GM18951 (cell line): ENCODE results near the gene COG5.

Experiments
- POLR2A ChIP-seq: IDR thresholded peaks from 4 replicates; pipeline ENCODE4 v1.6.1; 2011; ENCODE audit warnings: mild to moderate bottlenecking; ENCODE audit not compliant: insufficient read length, insufficient read depth; ENCODE audit errors: extremely low read depth
- in situ Hi-C: fragments of 300-500 bp; cut with MboI; formaldehyde crosslinking; loops from one replicate; pipeline ENCODE4 v1.12.0; 2022; ENCODE audit warnings: low sequenced_read_pairs, mixed read lengths, inconsistent platforms; ENCODE audit not compliant: unreplicated experiment

COG5 gene

DNA sequence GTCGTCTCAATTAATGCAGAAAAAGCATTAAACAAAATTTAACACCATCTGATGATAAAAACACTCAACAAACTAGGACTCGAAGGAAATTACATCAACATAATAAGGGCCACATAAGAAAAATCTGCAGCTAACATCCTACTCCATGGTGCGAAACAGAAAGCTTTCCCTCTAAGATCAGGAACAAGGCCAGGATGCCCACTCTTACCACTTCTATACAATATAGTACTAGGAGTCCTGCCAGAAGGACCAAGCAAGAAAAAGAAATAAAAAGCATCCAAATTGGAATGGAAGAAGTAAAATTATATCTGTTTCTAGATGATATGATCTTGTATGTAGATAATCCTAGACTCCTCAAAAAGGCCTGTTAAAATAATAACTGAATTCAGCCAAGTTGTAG, 237.7 kb downstream of the COG5 start:
- TF ChIP-seq POLR2A, result no peak
- in situ Hi-C loops, result no loop called here

DNA sequence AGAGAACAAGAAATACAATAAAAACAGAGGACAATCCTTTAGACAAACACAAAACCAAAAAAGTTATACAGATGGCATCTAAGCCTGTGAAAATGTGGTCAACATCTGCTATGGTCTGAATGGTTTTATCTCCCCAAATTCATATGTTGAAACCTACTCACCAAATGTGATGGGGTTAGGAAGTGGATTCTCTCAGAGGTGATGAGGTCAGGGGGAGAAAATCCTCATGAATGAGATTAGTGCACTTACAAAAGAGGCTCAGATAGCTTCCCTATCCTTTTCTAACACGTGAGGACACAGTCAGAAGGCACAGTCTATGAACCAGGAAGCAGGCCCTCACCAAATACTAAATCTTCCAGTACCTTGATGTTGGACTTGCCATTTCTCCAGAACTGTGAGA, 241.7 kb downstream of the COG5 start:
- no peak for TF ChIP-seq POLR2A
- in situ Hi-C loops, result no loop called here

DNA sequence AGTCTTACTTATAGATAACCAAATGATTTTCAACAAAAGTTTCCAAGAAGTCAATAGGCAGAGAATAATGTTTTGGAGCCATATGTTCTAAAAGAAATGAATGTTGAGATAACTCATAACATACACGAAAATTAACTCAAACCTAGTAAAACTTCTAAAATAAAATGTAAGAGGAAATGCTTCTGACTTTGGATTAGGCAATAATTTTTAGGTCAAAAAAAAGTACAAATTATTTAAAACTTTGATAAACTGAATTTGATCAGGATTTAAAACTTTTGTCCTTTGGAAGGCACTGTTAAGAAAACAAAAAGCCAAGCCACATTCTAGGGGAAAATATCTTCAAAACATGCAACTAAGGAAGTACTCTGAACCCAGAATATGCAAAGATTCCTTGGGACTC, 242.1 kb downstream of the COG5 start:
- in situ Hi-C loops, result no loop called here
- no peak for TF ChIP-seq POLR2A

DNA sequence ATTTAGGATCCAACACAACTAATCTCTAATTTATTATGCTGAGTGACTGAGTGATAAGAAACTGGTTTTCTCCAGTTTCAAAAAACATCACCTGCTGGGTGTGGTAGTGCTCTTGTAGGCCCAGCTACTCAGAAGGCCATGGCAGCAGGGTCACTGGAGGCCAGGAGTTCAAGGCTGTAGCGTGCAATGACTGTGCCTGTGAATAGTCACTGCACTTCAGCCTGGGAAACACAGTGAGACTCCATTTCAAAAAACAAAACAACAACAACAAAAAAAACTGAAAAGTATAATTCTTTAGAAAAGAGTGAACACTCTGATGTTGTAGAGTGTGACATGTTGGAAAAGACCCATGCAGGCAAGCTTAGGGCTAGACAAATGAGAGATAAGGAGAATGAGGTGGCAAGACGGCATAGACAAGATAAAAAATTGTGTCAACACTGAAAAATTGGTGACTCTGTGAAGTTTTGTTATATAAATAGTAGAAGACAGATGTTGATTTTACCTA, 243.9 kb downstream of the COG5 start:
- no peak for TF ChIP-seq POLR2A
- in situ Hi-C loops, result no loop called here

DNA sequence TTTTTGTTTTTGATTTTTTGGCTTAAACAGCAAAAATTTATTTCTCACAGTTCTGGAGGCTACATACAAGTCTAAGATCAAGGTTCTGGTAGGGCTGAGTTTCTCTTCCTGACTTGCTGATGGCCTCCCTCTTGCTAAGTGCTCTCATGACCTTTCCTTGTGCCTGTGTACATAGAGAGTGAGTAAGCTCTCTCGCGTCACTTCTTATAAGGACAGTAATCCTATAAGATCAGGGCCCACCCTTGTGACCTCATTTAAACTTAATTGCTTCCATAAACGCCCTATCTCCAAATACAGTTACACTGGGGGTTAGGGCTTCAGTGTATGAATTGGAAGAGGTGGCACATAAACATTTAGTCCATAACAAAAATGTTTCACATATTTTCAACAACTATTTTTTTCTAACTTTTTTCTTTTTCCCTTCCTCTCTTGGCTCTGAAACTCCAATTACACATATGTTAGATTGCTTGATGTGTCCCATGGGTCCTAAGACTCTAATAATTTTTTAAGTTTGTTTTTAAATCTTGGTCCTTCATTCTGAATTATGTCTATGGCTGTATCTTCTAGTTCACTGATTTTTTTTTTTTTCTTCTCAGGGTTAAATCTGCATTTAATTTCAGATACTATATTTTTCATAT, 245.1 kb downstream of the COG5 start:
- in situ Hi-C loops, result no loop called here
- no peak for TF ChIP-seq POLR2A

DNA sequence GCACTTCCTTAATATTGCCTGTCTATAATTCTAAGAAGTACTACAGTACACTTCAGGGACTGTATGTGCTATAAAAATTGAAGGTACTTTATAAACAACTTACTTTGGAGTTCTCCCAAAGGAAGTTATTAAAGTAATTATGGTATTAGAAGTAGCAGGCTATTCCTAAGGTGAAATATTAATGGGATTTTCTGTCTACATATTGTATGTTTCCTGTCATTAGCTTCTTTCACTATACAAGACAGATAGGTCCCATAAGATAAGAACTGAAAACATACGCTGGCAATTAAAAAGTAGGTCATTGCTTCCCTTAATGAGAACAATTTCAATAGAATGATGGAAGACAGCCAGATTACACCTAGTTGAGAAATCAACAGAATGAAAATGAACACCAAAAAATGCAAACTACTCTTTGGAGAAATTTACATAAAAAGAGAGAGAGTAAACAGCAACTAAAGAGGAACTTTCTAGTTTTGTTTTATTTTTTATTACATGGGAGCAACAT, 248.0 kb downstream of the COG5 start:
- TF ChIP-seq POLR2A, result no peak
- in situ Hi-C loops, result no loop called here

DNA sequence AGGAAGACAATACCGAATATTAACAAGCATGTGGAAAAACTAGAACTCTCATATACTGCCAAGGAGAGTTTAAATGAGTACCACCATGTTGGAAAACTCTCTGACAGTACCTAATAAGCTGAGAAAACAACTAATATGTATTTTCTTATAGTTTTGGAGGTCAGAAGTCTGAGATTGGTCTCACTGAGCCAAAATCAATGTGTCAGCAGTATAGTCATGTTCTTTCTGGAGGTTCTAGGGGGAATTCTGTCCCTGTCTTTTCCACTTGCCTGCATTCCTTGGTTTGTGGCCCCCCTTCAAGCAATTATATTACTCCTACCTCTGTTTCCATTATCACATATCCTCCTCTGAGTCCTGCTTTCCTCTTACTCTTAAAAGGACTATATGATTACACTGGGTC, 250.4 kb downstream of the COG5 start:
- no peak for TF ChIP-seq POLR2A
- in situ Hi-C loops, result no loop called here

DNA sequence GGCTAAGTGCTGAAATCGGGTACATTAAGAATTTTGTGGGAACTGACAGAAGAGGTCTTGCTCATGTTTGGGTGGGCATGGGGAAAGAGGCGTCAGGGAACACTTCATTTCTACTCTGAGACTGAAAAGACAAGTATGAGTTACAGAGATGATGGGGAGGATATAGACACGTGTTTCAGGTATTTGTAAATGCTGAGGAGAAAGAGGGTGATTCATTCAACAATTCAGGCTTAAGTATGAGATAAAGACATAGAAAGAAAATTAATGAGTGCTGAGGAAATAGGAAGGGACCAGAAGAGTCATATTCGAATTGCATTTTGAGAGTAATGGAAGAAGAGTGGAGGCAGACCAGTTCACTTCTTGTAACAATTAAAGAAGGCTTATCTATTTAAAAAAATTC, 251.3 kb downstream of the COG5 start:
- TF ChIP-seq POLR2A, result no peak
- in situ Hi-C loops, result no loop called here

DNA sequence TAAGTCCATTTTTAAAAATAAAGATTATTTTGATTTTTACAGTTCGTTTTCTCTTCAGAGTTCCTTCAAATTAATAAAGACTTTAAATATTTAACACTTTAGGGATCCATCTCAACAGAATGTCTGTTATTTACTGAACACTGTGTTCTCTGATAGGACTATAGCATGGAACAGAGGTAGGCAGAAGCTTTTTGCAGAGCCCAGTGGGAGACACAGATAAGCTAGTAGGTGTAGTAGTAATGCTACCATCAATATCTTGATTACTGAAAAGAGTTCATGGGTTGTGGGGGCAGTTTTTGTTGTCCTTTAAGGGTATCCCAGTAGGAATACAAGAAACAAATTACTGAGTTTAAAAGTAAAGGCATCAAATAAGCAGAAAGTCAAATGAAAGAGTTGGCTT, 254.4 kb downstream of the COG5 start:
- in situ Hi-C loops, result no loop called here
- TF ChIP-seq POLR2A, result no peak

DNA sequence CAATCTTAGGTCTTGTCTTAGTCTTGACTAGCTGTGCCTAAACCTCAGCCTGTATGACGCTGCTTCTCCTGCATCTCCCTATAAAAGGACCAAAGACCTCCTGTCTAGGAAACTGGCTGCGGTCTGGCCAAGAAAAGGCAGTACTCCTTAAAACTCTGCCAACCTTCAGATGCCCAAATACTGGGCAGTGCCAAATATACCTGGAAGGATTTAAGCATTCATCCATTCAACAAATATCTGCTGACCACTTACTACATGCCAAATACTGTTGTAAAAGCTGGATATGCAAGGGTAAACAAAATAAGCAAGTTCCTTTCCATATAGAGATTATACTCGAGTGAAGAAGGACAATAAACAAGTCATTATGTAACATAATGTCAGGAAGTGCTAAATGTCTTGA, 259.1 kb downstream of the COG5 start:
- TF ChIP-seq POLR2A, result no peak
- in situ Hi-C loops, result no loop called here

DNA sequence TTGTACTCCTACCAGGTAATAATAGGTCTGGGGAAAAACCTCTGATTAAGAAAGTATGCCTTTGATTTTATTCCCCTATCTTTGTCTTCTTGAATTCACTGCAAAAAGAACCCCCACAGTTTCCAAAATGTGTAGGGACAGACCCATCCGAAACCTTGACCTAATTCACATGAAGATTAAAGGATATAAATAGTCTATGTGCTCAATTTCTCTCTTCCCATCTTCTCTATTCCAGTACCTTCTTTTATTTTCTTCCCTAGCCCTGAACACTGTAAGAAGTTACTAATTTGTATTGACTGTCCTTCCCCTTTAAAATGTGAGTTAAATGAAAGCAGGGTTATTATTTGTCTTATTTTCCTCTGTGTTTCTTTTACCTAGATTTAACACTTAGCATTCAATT, 259.7 kb downstream of the COG5 start:
- in situ Hi-C loops, result no loop called here
- TF ChIP-seq POLR2A, result no peak

DNA sequence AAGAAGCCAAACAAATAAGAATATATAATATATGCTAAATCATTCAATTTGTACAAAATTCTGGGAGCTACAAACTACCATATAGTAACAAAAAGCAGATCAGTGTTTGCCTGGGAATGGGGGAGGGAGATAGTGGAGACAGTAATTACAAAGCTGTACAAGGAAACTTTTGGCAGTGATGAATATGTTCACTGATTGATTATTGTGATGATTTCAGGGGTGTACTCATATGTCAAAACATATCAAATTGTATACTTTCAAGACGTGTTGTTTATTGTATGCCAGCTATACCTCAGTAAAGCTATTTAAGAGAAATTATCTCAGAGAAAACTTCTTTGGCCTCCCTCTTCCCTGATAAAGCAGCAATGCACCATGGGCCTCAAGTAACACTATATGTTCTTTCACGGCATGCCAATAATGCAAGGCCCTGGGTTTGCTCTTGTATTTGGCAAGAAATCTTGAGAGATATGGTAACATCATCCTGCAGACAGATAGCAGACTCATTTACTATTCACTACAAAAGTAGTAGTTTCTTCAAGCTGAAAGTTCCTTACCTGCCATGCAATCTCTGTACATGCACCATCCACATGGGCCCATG, 261.4 kb downstream of the COG5 start:
- TF ChIP-seq POLR2A, result no peak
- in situ Hi-C loops, result no loop called here

DNA sequence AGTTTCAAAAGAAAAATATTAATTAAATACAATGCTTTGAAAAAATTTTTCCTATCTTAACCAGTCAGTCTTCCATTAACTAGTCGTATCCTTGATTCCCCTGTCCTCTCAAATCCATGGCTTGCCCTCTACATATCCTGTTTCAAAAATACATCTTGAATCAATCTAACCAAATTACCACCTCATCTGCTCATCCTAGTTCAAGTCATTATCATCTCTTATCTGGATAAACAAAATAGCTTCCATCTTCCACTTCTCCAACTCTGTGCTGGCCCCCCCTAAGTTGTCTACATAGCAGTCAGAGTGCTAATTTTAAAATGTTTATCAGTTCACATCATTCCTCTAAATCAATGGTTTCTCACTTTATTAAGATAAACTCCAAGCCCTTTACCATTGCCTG, 269.5 kb downstream of the COG5 start:
- TF ChIP-seq POLR2A, result no peak

DNA sequence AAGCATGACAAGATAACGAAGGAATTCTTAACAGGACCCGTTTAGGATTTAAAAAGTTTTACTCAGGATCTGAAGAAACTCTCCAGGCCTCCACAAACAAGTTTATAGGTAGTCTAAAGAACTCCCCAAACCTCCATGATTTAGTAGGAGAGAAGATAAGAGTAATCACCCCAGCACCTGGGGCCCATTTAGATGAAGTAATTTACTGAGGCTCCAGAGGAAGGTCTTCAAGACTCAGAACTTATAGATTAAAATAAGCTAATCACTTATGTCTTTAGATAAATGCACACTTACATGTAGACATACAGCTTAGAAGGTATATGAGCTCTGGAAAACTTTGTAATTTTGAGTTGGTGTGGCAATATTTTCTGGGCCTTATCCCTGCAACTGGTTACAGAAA, 271.1 kb downstream of the COG5 start:
- in situ Hi-C loops, result no loop called here
- no peak for TF ChIP-seq POLR2A

More for the DNA sequence above, 269.5 kb downstream of the COG5 start:
- in situ Hi-C loops, result no loop called here
